Stimulated activated CD8-positive, alpha-beta memory T cell treated with anti-CD3 and anti-CD28 coated beads, Interleukin-15, amount 100 ng/mL, for 48 hours (primary cell): ENCODE data around the gene CD81.
A peak's percentile ranks its signal among the peaks of the same experiment; 100 is the strongest.

Experiments used
- DNase-seq, 2 donors: peaks; one replicate each; pipeline ENCODE4 v3.0.0-alpha.2; 2020; ENCODE audit warnings: low read depth in 2 of 2

The CD81 gene

DNA sequence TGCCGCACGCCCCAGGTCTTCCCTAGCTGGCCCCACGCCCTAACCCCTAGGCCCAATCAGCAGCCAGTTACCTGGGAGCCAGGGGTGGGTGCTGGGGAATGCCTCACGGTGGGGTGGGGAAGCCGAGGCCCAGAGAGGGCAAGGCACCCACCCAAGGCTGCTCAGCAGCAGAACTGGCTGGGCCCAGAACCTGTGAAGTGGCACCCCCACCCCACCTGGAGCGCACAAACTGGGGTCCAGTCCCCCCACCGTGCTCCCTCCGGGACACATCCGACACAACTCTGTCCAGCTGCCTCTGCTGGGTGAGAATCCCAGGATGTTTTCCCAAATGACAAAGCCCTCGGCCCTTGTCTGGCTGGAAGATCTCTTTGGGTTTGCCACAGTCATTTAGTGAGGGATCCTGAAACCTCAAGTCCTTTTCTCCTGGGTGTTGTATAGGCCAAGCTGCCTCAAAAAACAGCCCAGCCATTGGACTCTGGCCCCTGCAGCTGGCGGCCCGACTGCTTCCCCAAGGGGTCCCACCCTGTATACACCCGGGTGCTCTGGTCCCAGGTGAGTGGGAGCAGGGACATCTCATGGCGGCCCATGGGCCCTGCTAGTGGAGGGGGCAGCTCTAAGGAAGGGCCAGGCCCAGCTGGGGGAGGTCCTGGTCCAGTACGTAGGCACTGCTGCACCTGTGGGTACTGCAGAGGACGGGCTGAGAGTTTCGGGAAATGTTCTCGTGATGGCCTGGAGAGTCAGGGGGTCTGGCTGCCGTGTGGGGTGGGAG lies 44.3 kb downstream of the CD81 start:
- DNase-seq, result no peak

- DNase-seq, result no peak
Observed at GRCh38 chr11:2421996-2422395, 44.9 kb downstream of the CD81 start.

DNA sequence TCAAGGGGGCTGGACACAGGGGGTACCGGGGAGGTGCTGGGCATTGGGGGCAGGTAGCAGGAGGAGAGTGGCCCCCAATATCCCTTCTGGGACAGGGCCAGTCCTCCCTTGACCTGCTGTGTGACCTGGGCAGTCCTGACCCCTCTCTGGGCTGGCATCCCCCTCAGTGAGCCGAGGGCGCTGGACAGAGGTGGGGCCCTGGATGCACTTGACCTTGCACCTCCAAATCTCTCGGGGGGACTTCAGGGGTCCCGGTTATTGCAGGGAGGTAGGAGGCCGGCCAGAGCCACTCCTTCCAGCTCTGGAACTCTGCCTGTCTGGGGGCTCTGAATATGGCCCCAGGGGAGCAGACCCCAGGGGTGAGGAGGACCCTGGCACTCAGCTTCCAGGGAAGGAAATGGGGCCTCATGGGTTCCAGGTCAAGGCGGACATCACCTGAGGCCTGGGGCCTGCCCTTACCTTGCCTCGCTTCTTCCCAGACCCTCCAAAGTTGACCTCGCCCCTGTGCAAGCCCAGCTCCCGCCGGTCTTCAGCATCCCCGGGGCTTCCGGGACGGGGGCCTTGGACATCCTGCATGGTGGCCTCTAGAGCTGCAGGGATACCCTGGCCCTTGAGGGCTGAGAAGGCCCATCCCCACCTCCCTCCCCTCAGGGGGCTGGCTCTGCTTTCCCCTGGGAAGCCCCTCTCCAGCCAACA lies 45.5 kb downstream of the CD81 start:
- no peak for DNase-seq

DNA sequence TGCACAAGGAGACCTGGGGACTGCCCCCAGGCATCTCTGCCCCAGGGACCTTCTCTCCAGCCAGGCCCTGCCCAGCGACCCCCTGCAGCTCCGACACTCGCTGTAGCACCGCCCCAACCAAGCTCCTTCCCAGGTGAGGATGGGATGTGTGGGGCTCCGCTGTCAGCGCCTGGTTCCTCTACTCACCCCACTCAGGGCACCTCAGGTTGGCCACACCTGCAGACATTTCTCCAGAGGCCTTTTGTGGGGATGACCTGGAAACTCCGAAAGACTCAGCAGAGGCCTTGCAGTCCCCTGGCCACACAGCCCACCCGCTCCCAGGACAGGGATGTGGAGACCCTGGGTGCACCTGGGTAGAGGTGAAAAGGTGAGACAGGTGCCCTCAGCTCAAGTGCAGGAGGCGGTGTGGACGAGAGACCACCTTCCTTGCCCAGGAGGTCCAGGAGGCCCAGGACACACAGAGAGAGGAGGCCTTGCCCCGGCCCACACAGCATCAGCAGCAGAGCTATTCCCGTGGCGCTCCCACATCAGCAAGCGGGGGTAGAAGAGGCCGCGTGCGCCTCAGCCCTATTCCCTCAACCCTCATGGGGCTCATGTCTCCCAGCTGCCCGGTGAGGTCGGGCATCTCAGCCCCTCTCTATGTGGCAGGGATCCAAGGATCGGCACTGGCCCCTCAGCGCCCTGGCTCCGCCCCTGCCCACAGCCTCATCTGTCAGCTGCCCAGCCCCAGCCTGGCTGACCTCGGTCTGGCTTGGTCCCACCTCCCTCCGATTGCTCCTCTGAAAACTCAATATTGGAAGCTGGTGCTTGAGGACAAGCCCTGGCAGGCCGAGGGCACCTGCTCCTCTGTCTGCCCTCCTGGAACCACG lies 46.3 kb downstream of the CD81 start:
- no peak for DNase-seq

- no peak for DNase-seq
Observed at GRCh38 chr11:2424811-2425495, 47.8 kb downstream of the CD81 start.

- DNase-seq, result no peak
Observed at GRCh38 chr11:2425506-2425905, 48.4 kb downstream of the CD81 start.

- no peak for DNase-seq
Observed at GRCh38 chr11:2426221-2426620, 49.1 kb downstream of the CD81 start.

DNA sequence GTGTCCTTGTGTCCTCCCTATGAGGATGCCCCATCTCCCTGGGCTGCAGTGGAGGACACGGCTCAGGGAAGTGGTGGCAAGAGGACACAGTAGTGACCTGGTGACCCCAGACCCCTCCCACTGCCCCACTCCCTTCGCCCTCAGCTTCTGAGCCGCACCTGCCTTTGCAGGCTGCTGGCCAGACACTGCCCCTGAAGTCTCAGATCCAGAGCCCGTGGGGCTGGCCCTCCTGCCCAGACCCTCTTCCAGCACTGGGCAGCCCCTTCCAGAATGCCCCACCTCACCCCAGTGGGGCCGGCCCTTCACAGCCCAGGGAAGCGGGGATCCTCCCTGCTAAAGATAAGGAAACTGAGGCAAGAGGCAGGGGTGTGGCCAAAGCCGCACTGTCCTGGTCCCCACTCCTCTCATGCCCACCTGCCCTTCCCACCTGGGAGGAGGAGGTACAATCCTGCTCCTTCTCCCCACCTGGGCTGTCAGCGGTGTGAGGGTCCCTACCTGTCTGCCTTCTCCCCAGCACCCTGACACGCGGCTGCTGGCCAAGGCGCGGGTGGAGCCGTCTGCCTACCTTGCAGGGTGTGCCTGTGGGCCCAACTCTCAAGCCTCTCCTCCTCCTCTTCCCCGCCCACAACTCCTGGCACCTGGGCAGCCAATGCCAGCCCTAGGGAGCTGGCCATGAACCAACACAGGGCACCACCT lies 49.9 kb downstream of the CD81 start:
- no peak for DNase-seq

- no peak for DNase-seq
Observed at GRCh38 chr11:2427721-2428321, 50.7 kb downstream of the CD81 start.

DNA sequence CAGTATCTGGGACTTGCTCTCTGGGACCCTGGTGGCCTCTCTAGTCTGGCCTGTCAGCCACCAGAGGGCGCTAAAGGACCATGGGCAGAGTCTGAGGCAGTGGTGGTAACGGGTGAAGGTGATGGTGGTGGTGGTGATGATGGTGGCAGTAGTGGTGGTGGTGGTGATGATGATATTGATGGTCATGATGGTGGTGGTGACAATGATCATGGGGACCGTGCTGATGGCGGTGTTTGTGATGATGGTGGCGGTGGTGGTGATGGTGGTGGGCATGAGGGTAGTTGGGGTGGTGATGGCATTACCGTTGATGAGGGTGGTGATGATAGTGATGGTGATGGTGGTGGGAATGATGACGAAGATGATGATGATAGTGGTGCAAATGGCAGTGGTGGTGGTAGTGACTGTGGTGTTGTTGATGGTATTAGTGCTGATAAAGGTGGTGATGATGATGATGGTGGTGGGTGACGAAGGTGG lies 51.2 kb downstream of the CD81 start:
- DNase-seq, result peak; percentile 58 to 67

GRCh38 chr11:2431395-2431794 lies 54.3 kb downstream of the CD81 start:
- DNase-seq, result no peak

GRCh38 chr11:2432171-2432621 lies 55.1 kb downstream of the CD81 start:
- no peak for DNase-seq

GRCh38 chr11:2432628-2433071 lies 55.5 kb downstream of the CD81 start:
- no peak for DNase-seq

DNA sequence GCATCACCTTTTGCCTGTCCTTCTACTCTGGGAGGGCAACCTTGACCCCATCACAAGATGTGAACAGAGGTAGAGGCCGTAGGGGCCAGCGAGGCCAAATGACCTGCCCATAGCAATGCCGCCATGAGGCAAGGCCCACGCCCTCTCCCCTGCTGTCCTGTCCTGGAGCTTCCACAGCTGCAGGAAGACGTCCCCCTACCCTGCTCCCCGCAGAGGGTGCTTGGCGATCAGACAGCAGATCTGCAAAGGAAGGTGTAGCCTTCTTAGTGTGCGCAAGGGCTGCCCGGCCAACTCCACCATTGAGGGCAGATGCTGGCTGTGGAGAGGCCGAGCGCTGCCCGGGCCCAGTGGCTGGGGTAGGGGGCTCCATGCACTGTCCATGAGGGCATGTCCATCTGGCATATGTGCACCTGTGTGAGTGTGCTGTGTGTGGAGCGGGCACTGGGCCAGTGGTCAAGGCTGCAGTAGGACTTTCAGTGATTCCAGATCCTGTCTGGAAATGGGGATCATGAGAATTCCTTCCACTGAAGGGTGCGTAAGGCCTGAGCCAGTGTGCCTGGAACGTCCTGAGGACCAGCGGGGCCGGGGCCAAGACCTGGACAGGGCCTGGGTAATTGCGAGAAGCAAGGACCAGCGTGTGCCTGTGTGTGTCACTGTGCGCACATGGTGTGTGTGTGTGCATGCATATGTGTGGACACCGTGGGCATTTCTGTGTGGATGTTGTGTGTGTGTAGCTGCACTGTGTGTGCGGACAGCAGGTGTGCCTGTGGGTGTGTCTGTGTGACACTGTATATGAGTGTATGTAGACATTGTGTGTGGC lies 56.2 kb downstream of the CD81 start:
- DNase-seq, result no peak

DNA sequence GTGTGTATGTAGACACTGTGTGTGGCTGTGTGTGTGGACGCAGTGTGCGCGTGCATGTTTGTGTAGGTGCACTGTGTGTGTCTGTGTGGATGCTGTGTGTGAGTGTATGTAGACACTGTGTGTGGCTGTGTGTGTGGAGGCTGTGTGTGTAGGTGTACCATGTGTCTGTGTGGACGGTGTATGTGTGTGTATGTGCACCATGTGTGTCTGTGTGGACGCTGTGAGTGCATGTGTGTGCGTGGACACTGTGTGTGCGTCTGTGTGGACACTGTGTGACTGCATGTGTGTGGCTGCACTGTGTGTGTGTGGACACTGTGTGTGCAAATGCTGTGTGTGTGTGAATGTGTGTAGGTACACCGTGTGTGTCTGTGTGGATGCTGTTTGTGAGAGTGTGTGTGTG lies 56.9 kb downstream of the CD81 start:
- no peak for DNase-seq

DNA sequence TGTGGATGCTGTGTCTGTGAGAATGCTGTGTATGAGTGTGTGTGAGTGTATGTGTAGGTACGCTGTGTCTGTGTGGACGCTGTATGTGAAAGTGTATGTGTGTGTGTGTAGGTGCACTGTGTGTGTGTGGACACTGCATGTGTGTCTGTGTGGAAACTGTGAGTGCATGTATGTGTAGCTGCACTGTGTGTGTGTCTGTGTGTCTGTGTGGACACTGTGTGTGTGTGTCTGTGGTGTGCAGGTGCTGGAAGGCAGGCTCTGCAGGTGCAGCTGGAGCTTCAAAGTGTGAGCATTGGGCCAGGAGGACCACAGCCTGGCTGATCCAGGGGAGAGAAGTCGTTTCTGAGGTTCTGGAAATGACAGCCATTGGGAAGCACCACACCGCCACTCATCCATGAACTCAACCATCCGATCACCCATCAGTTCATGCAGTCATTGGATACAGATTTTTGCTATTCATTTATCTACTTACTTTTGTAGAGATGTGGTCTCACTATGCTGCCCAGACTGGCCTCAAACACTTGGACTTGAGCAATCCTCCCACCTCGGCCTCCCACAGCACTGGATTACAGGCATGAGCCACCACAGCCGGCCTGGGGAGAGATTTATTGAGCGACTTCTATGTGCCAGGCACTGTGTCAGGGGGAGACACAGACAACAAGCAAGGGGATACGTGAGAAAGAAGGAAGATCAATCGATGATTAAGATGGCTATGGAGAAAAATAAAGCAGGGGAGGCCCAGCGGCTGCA lies 57.6 kb downstream of the CD81 start:
- no peak for DNase-seq

- no peak for DNase-seq
Observed at GRCh38 chr11:2435288-2436012, 58.3 kb downstream of the CD81 start.

DNA sequence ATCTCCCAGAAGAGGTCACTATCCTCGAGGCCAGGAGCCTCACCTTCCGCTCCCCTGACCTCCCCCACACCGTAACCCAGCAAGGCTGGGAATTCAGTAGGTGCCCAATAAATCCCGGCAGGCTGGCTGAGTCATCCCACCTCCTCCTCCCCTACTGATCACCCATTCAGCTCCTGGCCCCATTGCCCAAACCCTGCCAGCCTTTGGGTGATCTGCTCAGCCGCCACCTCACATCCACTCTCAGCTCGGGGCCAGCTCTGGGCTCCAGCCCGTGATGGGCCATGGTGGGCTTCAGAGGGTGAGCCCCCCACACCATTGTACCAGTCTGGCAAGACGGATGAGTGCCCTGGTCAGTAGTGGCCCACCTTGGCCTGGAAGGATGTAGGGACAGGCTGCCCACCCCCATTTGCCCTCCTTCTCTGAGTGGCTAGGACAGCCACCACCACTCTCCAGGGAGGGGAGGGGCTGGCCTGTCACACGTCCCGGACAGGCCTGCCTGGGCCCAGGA lies 59.0 kb downstream of the CD81 start:
- DNase-seq, result no peak
